ENCODE results near the gene IL20.
A peak's percentile ranks its signal among the peaks of the same experiment; 100 is the strongest.

Gene IL20

DNA sequence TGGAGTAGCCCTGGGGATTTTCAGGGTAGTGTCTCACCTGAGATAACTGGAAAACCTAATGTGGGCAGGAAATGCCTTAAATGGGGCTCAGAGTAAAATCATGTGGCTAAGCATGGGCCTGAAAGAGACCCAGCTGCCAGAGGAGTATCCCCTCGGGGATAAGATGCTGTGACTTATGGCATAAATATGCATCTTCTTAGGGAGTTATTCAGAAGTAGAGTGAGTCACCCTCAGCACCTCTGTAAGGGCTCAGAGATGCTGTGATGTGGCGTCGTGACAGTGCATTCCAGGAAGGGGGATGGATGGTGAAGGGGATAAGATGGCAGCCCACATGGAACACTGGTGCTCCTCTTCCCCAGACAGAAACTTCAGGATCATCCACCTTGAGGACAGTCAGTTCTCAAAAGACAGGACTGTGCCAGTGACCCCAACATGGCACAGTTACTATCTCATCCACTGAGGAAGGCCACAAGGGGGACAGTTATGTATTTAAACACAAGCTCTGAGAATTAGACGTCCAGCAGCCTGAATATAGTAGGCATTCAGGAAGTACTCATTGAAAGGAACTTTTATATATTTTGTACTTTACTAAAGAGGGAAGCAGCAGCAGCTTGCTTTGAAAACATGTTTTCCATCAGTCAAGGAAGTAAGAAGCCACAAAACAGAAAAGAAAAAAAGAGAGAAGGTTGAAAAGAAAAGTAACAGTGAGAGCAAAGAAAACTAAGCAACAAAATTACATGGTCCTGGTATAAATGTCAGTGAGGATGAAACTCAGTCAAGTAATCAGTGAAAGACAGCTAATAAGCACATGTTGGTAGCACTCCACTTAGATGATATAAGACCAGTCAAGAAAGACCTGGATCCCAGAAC, 40.1 kb downstream of the IL20 start:
- TF ChIP-seq, protein P1, sequence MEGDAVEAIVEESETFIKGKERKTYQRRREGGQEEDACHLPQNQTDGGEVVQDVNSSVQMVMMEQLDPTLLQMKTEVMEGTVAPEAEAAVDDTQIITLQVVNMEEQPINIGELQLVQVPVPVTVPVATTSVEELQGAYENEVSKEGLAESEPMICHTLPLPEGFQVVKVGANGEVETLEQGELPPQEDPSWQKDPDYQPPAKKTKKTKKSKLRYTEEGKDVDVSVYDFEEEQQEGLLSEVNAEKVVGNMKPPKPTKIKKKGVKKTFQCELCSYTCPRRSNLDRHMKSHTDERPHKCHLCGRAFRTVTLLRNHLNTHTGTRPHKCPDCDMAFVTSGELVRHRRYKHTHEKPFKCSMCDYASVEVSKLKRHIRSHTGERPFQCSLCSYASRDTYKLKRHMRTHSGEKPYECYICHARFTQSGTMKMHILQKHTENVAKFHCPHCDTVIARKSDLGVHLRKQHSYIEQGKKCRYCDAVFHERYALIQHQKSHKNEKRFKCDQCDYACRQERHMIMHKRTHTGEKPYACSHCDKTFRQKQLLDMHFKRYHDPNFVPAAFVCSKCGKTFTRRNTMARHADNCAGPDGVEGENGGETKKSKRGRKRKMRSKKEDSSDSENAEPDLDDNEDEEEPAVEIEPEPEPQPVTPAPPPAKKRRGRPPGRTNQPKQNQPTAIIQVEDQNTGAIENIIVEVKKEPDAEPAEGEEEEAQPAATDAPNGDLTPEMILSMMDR (conservative IDR thresholded peaks at IDR 0.05; ENCODE audit: low read depth): no peak

GRCh38 chr1:206907304-206907991, 42.0 kb downstream of the IL20 start:
- ChIA-PET POLR2A (ENCODE audit: low non-redundant PET) (no interaction called here), CTCF (interaction anchor here (1.0 to 2.2 kb wide), 2 partner anchors 42 to 99 kb away, joined by 3 to 14 read pairs; partner anchors contain the start of gene IL20)
- TF ChIP-seq, protein P1 (conservative IDR thresholded peaks at IDR 0.05; ENCODE audit: low read depth): no peak
- no peak for DNase-seq (ENCODE audit: low spot score)
- no peak overlapping the region for H3K27ac ChIP-seq

More for the DNA sequence above, 40.1 kb downstream of the IL20 start:
- ChIA-PET POLR2A (ENCODE audit: low non-redundant PET) (interaction anchor here (1.1 kb wide), 1 partner anchor 10 kb away, joined by 3 read pairs; no protein-coding TSS in a partner anchor), CTCF (interaction anchor here (0.7 to 1.7 kb wide), 5 partner anchors 41 to 179 kb away, joined by 3 to 4 read pairs (median 3); no protein-coding TSS in a partner anchor)
- DNase-seq (ENCODE audit: low spot score): peak; percentile 95
- H3K27ac ChIP-seq: peak overlapping the region; percentile 40; the same call in 1 of the 2 replicates

GRCh38 chr1:206908038-206908437, 42.6 kb downstream of the IL20 start:
- POLR2A ChIA-PET (ENCODE audit: low non-redundant PET): no interaction called here
- CTCF ChIA-PET: interaction anchor here (0.6 to 2.3 kb wide), 7 partner anchors 13 to 274 kb away, joined by 3 to 20 read pairs (median 4); partner anchors contain the start of gene IL20
- DNase-seq (ENCODE audit: low spot score): no peak
- no peak overlapping the region for H3K27ac ChIP-seq
- TF ChIP-seq, protein P1 (conservative IDR thresholded peaks at IDR 0.05; ENCODE audit: low read depth): no peak

- TF ChIP-seq, protein P1 (conservative IDR thresholded peaks at IDR 0.05; ENCODE audit: low read depth): no peak
- POLR2A ChIA-PET (ENCODE audit: low non-redundant PET): interaction anchor here (0.5 to 1.4 kb wide), 7 partner anchors 14 to 875 kb away, joined by 3 to 10 read pairs (median 5); partner anchors contain the start of genes DYRK3 and EIF2D
- DNase-seq (ENCODE audit: low spot score): peak; percentile 86
- CTCF ChIA-PET: interaction anchor here (0.5 to 2.3 kb wide), 23 partner anchors 14 to 849 kb away, joined by 3 to 20 read pairs (median 4); partner anchors contain the start of gene IL20
- H3K27ac ChIP-seq: peak overlapping the region; percentile 76
Observed at GRCh38 chr1:206909161-206909882, 43.9 kb downstream of the IL20 start.

DNA sequence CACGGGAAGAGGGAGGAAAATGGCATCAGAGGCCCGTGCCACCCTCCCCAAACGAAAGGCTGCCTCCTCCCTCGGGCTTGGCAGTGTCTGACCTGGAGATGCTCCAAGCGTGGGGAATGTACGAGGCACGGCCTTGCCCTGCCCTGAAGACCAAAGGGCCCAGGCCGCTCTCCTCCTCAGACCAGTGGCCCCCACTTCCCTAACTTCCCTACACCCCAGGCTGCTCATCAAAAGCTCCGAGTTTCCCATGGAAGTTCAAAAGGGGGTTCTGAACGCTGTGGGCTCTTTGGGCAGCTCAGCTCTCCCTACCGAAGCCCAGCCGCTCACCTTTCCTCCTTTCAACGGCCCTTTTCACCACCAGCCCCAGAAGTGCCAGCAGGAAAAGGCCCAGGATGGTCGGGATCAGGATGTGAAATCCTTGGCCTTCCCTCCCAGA, 44.5 kb downstream of the IL20 start:
- H3K27ac ChIP-seq: peak overlapping the region; percentile 76
- TF ChIP-seq, protein P1 (conservative IDR thresholded peaks at IDR 0.05; ENCODE audit: low read depth): no peak
- ChIA-PET POLR2A (ENCODE audit: low non-redundant PET) (interaction anchor here (0.6 to 1.4 kb wide), 2 partner anchors 255 to 274 kb away, joined by 6 to 10 read pairs; partner anchors contain the start of gene DYRK3), CTCF (interaction anchor here (0.6 to 2.3 kb wide), 17 partner anchors 15 to 850 kb away, joined by 3 to 20 read pairs (median 4); partner anchors contain the start of gene IL20)
- DNase-seq (ENCODE audit: low spot score): no peak

Data from RWPE1 (cell line).